Transverse colon (tissue), 4 donors: ENCODE results near the gene LRRC3C. TPM values are rescaled to one million over a fixed set of nuclear protein-coding genes. Genes with fewer than 3 reads are reported as not detected.
A peak's percentile ranks its signal among the peaks of the same experiment; 100 is the strongest.

ENCODE experiments used
- DNase-seq: peaks from one replicate; pipeline ENCODE4 v3.0.0-alpha.2; 2019
- H3K27ac ChIP-seq, 4 donors: fragments of 200-600 bp; sonication (generic); 2 replicates each; pipeline ENCODE4 v1.5.1; 2016 to 2018; ENCODE audit warnings: inconsistent platforms in 4 of 4
- H3K27me3 ChIP-seq: fragments of 200-600 bp; sonication (generic); 2 replicates; pipeline ENCODE4 v1.5.1; 2017; ENCODE audit warnings: inconsistent platforms
- H3K36me3 ChIP-seq, 4 donors: fragments of 200-600 bp; sonication (generic); 2 replicates each; pipeline ENCODE4 v1.5.1; 2017 to 2019; ENCODE audit warnings: inconsistent platforms in 4 of 4
- H3K4me1 ChIP-seq, 4 donors: fragments of 200-600 bp; sonication (generic); 2 replicates each; pipeline ENCODE4 v1.5.1; 2017 to 2020; ENCODE audit warnings: inconsistent platforms in 4 of 4
- H3K4me3 ChIP-seq, 4 donors: fragments of 200-600 bp; sonication (generic); 1 replicate in 1 of 4; 2 replicates in 3 of 4; pipeline versions ENCODE4 v1.5.1 to v1.6.1; 2017 to 2019; ENCODE audit warnings: inconsistent platforms in 4 of 4
- H3K9me3 ChIP-seq, 2 donors: fragments of 200-600 bp; sonication (generic); 2 replicates each; pipeline ENCODE4 v1.5.1; 2017 to 2019; ENCODE audit warnings: inconsistent platforms in 2 of 2
- CTCF ChIP-seq, 5 experiments: fragments of 200-600 bp in 3 of 5; fragments of 450-650 bp in 2 of 5; sonication (generic) in 3 of 5; IDR thresholded peaks; 1 replicate in 2 of 5; 2 replicates in 3 of 5; pipeline ENCODE4 v1.5.1; 2016 to 2017; ENCODE audit warnings: antibody characterized with exemption in 5 of 5, inconsistent platforms in 3 of 5, mild to moderate bottlenecking in 2 of 5, moderate library complexity in 1 of 5
- EP300 ChIP-seq: sonication (generic); formaldehyde crosslinking; IDR thresholded peaks from one replicate; pipeline ENCODE4 v1.6.1; 2017; ENCODE audit warnings: antibody characterized with exemption, low read depth
- POLR2A ChIP-seq: fragments of 450-650 bp; IDR thresholded peaks from one replicate; pipeline ENCODE4 v1.6.1; 2016; ENCODE audit warnings: antibody characterized with exemption, mild to moderate bottlenecking, moderate library complexity
- POLR2AphosphoS5 ChIP-seq, 3 donors: sonication (generic); formaldehyde crosslinking; IDR thresholded peaks; one replicate each; pipeline ENCODE4 v1.6.1; 2016; ENCODE audit warnings: antibody characterized with exemption in 3 of 3
- WGBS, 2 donors: methylation state at CpG; one replicate each; pipeline ENCODE4 v1.1.5; 2018; ENCODE audit warnings: low coverage in 1 of 2; 5-methylcytosine and 5-hydroxymethylcytosine counted together
- in situ Hi-C, 4 donors: fragments of 200-750 bp; cut with MboI; loops; one replicate each; pipeline versions ENCODE4 v1.15.0 to v1.15.1; 2017; ENCODE audit warnings: low sequenced_read_pairs in 3 of 4, low pct_ligation_motif_present in 1 of 4, low pct_unique_long_range_greater_than_20kb in 1 of 4
- intact Hi-C: fragments of 100-400 bp; cut with DNase I; formaldehyde crosslinking; loops from one replicate; pipeline ENCODE4 v1.15.1; 2023; ENCODE audit warnings: low total_unique reads
- total RNA-seq, 4 donors: library from RNA; depleted of rRNA; stranded (reverse); fragments of >200 nt; gene quantifications; one replicate each; pipeline ENCODE4 v1.1.0, GENCODE V29; 2016

The LRRC3C gene
- total RNA-seq, 4 donors from 2014 or later = not detected

DNA sequence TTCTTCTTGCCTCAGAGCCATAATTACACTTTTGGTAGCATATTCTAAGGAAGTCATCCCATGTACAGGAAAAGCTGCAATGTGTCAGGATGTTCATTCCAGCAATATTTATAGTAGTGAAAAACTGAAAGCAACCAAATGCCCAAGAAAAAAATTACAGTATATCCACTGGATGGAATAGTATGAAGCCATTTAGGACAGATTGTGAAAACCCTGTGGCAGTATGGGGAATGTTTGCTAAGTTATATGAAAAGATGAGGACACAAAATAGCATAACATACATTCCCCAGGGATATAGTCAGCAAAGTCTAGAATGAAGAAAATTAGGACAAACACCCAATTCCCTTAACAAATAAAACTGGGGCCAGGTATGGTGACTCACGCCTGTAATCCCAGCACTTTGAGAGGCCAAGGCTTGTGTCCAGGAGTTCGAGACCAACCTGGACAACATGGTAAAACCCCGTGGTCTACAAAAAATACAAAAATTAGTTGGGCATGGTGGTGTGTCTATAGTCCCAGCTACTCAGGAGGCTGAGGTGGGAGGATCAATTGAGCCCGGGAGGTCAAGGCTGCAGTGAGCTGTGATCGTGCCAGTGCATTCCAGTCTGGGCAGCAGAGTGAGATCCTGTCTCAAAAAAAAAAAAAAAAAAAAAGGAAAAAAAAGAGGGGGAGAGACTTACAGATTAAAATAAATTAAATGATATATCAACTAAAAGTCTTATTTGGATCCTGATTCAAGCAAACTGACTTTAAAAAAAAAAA is 2.3 kb downstream of the LRRC3C start:
- 89 to 100% methylated on average over 1 to 5 of the region's 5 CpGs for WGBS, 2 donors
- DNase-seq = no peak
- in situ Hi-C loops = no loop called here
- Histone ChIP-seq H3K36me3 (no peaks in the 10 kb centered on the region), H3K4me1 (peaks cover 16 to 35% (median 27%) of the 10 kb centered on the region in 4 donors), H3K9me3 (no peaks in the 10 kb centered on the region), H3K27ac (peak overlapping the region in 3 of 4 donors; percentile 44 to 96 (median 90)), H3K27me3 (no peaks in the 10 kb centered on the region), H3K4me3 (no peak overlapping the region)
- intact Hi-C loops = no loop called here
- TF ChIP-seq POLR2A (no peak), CTCF (IDR thresholded peaks at IDR 0.05) (no peak), POLR2AphosphoS5 (IDR thresholded peaks at IDR 0.05) (no peak), EP300 (no peak)

DNA sequence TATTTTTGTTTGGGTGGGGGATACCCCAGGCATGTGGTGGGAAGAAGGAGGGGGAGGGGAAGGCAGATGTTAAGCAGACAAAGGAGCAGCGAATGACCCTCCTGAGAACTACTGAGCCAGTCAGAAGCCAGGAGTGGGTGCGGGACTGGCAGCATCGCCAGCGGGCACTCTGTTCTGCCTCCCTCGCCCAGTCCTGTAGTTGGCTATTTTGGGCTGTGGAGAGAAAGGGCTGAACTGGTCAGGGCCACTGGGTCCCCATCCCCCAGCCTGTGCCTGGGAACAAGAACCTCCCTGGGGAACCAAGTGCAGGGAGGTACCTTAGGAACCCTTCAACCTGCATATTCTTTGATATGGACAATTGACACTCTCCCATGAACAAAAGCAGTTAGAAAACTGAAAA is 6.4 kb downstream of the LRRC3C start:
- in situ Hi-C loops (no loop called here), intact Hi-C loops (no loop called here)
- Histone ChIP-seq H3K36me3 (no peaks in the 10 kb centered on the region), H3K4me3 (no peak overlapping the region), H3K27me3 (no peaks in the 10 kb centered on the region), H3K4me1 (peaks cover under 1 to 7% (median 1%) of the 10 kb centered on the region in 4 donors), H3K27ac (no peak overlapping the region), H3K9me3 (no peaks in the 10 kb centered on the region)
- WGBS, 2 donors = 87% methylated on average over 5 of the region's 5 CpGs; no CpG with 5 or more reads in 1 of the 2 donors
- TF ChIP-seq POLR2AphosphoS5 (IDR thresholded peaks at IDR 0.05) (no peak), POLR2A (no peak), CTCF (IDR thresholded peaks at IDR 0.05) (no peak), EP300 (no peak)
- no peak for DNase-seq

GRCh38 chr17:39934324-39934723 is 6.8 kb downstream of the LRRC3C start:
- H3K36me3 ChIP-seq = no peaks in the 10 kb centered on the region
- H3K27me3 ChIP-seq = no peaks in the 10 kb centered on the region
- H3K4me1 ChIP-seq = peaks cover 0 to 3% (median 0%) of the 10 kb centered on the region in 4 donors
- 77 to 86% methylated on average over 3 to 5 of the region's 5 CpGs for WGBS, 2 donors
- H3K9me3 ChIP-seq = no peaks in the 10 kb centered on the region
- in situ Hi-C loops = no loop called here
- no peak overlapping the region for H3K4me3 ChIP-seq
- no peak overlapping the region for H3K27ac ChIP-seq
- intact Hi-C loops = no loop called here
- TF ChIP-seq POLR2AphosphoS5 (IDR thresholded peaks at IDR 0.05) (no peak), POLR2A (no peak), EP300 (no peak), CTCF (IDR thresholded peaks at IDR 0.05) (no peak)
- no peak for DNase-seq

GRCh38 chr17:39935909-39936308 is 8.4 kb downstream of the LRRC3C start:
- Histone ChIP-seq H3K4me1 (no peaks in the 10 kb centered on the region), H3K36me3 (no peaks in the 10 kb centered on the region), H3K27ac (no peak overlapping the region), H3K9me3 (no peaks in the 10 kb centered on the region), H3K27me3 (no peaks in the 10 kb centered on the region), H3K4me3 (no peak overlapping the region)
- TF ChIP-seq POLR2A = no peak
- no peak for TF ChIP-seq CTCF (IDR thresholded peaks at IDR 0.05)
- no peak for TF ChIP-seq EP300
- in situ Hi-C loops (no loop called here), intact Hi-C loops (no loop called here)
- DNase-seq = no peak
- 49% methylated on average over 3 of the region's 3 CpGs; no CpG with 5 or more reads in 1 of the 2 donors for WGBS, 2 donors
